ENCODE data around the gene RABL6.

RABL6 gene

GRCh38 chr9:136848393-136849037 lies 40.8 kb downstream of the RABL6 start:
- DNase-seq = peak; percentile 69
- TF ChIP-seq CTCF (IDR thresholded peaks at IDR 0.05; ENCODE audit: low read depth, low read length) = no peak
- Histone ChIP-seq H3K4me3 (ENCODE audit: low read depth, low read length) (peak overlapping the region; percentile 70), H3K4me1 (peaks cover 1% of the 10 kb centered on the region), H3K27me3 (no peaks in the 10 kb centered on the region), H3K9me3 (no peaks in the 10 kb centered on the region), H3K36me3 (peaks cover 10% of the 10 kb centered on the region)

GRCh38 chr9:136849038-136849959 lies 41.6 kb downstream of the RABL6 start, which contains the start of gene PHPT1:
PHPT1 (plus strand) TSS chr9:136849409; CDS start chr9:136849431, 22 bp downstream.
- Histone ChIP-seq H3K4me3 (ENCODE audit: low read depth, low read length) (peak within 1 kb of the TSS; percentile 70), H3K27me3 (no peaks in the 10 kb centered on the region), H3K36me3 (peaks cover 11% of the 10 kb centered on the region), H3K9me3 (no peaks in the 10 kb centered on the region), H3K4me1 (no peaks in the 10 kb centered on the region)
- peak; percentile 99 for DNase-seq
- TF ChIP-seq CTCF (IDR thresholded peaks at IDR 0.05; ENCODE audit: low read depth, low read length) = no peak

GRCh38 chr9:136849960-136850865 lies 42.5 kb downstream of the RABL6 start:
- H3K9me3 ChIP-seq = no peaks in the 10 kb centered on the region
- TF ChIP-seq CTCF (IDR thresholded peaks at IDR 0.05; ENCODE audit: low read depth, low read length) = no peak
- no peaks in the 10 kb centered on the region; the same call in 1 of the 2 replicates for H3K4me1 ChIP-seq
- no peaks in the 10 kb centered on the region for H3K27me3 ChIP-seq
- peaks cover 13% of the 10 kb centered on the region for H3K36me3 ChIP-seq
- peak; percentile 26 for DNase-seq
- H3K4me3 ChIP-seq (ENCODE audit: low read depth, low read length) = peak overlapping the region; percentile 70

- TF ChIP-seq CTCF (IDR thresholded peaks at IDR 0.05; ENCODE audit: low read depth, low read length) = no peak
- Histone ChIP-seq H3K9me3 (no peaks in the 10 kb centered on the region), H3K4me1 (peaks cover 9% of the 10 kb centered on the region), H3K36me3 (peaks cover 13% of the 10 kb centered on the region), H3K4me3 (ENCODE audit: low read depth, low read length) (no peak overlapping the region), H3K27me3 (no peaks in the 10 kb centered on the region)
- peak; percentile 24 for DNase-seq
Observed at GRCh38 chr9:136850866-136851775, 43.4 kb downstream of the RABL6 start.

GRCh38 chr9:136851941-136852663 lies 44.4 kb downstream of the RABL6 start, which contains the start of gene MAMDC4:
MAMDC4 (plus strand) TSS chr9:136852346; CDS start chr9:136852417, 71 bp downstream.
- no peaks in the 10 kb centered on the region for H3K27me3 ChIP-seq
- peaks cover 10% of the 10 kb centered on the region for H3K4me1 ChIP-seq
- H3K4me3 ChIP-seq (ENCODE audit: low read depth, low read length) = no peak within 1 kb of the TSS
- peaks cover 13% of the 10 kb centered on the region for H3K36me3 ChIP-seq
- peak; percentile 19 for DNase-seq
- TF ChIP-seq CTCF (IDR thresholded peaks at IDR 0.05; ENCODE audit: low read depth, low read length) = no peak
- H3K9me3 ChIP-seq = no peaks in the 10 kb centered on the region

Measured in BE2C (cell line).